Ramos (cell line): ENCODE results near the gene RIMBP2.

Source experiments
- in situ Hi-C: fragments of 300-500 bp; cut with MboI; formaldehyde crosslinking; loops from one replicate; pipeline ENCODE4 v1.14.3; 2022; ENCODE audit warnings: low sequenced_read_pairs; ENCODE audit not compliant: unreplicated experiment

The RIMBP2 gene

GRCh38 chr12:130579231-130579630, 136.9 kb downstream of the RIMBP2 start:
- in situ Hi-C loops: no loop called here

- in situ Hi-C loops: no loop called here
Observed at GRCh38 chr12:130577351-130577750, 138.7 kb downstream of the RIMBP2 start.

GRCh38 chr12:130576371-130576816, 139.7 kb downstream of the RIMBP2 start:
- in situ Hi-C loops: no loop called here

GRCh38 chr12:130574402-130574801, 141.7 kb downstream of the RIMBP2 start:
- in situ Hi-C loops: no loop called here

- in situ Hi-C loops: no loop called here
Observed at GRCh38 chr12:130573766-130574165, 142.3 kb downstream of the RIMBP2 start.

GRCh38 chr12:130573235-130573634, 142.9 kb downstream of the RIMBP2 start:
- in situ Hi-C loops: no loop called here

- in situ Hi-C loops: no loop called here
Observed at GRCh38 chr12:130572553-130572952, 143.5 kb downstream of the RIMBP2 start.

- in situ Hi-C loops: no loop called here
Observed at GRCh38 chr12:130571734-130572133, 144.4 kb downstream of the RIMBP2 start.

GRCh38 chr12:130571089-130571488, 145.0 kb downstream of the RIMBP2 start:
- in situ Hi-C loops: no loop called here

GRCh38 chr12:130569521-130569920, 146.6 kb downstream of the RIMBP2 start:
- in situ Hi-C loops: no loop called here

GRCh38 chr12:130568501-130568900, 147.6 kb downstream of the RIMBP2 start:
- in situ Hi-C loops: no loop called here

- in situ Hi-C loops: no loop called here
Observed at GRCh38 chr12:130568041-130568440, 148.1 kb downstream of the RIMBP2 start.

- in situ Hi-C loops: no loop called here
Observed at GRCh38 chr12:130566446-130567155, 149.5 kb downstream of the RIMBP2 start.

GRCh38 chr12:130565189-130565588, 150.9 kb downstream of the RIMBP2 start:
- in situ Hi-C loops: no loop called here

- in situ Hi-C loops: no loop called here
Observed at GRCh38 chr12:130563323-130563722, 152.8 kb downstream of the RIMBP2 start.

GRCh38 chr12:130562716-130563115, 153.4 kb downstream of the RIMBP2 start:
- in situ Hi-C loops: no loop called here

- in situ Hi-C loops: no loop called here
Observed at GRCh38 chr12:130560321-130560720, 155.8 kb downstream of the RIMBP2 start.

GRCh38 chr12:130559806-130560205, 156.3 kb downstream of the RIMBP2 start:
- in situ Hi-C loops: no loop called here

- in situ Hi-C loops: no loop called here
Observed at GRCh38 chr12:130557886-130558765, 158.0 kb downstream of the RIMBP2 start.

- in situ Hi-C loops: no loop called here
Observed at GRCh38 chr12:130557201-130557600, 158.9 kb downstream of the RIMBP2 start.

- in situ Hi-C loops: no loop called here
Observed at GRCh38 chr12:130556486-130557055, 159.5 kb downstream of the RIMBP2 start.
